HG02610 (cell line): ENCODE results near the gene MMP25.
"Not testable (repeated sequence)": the region's sequence is repeated elsewhere in the genome, so short reads cannot be mapped to it uniquely, and the experiment has no call there.

Experiments
- ATAC-seq: cut with Tn5 transposase; IDR thresholded peaks from one replicate; pipeline ENCODE4 v1.9.1; 2021; ENCODE audit warnings: mild to moderate bottlenecking, moderate library complexity; ENCODE audit not compliant: unreplicated experiment

MMP25 gene

DNA sequence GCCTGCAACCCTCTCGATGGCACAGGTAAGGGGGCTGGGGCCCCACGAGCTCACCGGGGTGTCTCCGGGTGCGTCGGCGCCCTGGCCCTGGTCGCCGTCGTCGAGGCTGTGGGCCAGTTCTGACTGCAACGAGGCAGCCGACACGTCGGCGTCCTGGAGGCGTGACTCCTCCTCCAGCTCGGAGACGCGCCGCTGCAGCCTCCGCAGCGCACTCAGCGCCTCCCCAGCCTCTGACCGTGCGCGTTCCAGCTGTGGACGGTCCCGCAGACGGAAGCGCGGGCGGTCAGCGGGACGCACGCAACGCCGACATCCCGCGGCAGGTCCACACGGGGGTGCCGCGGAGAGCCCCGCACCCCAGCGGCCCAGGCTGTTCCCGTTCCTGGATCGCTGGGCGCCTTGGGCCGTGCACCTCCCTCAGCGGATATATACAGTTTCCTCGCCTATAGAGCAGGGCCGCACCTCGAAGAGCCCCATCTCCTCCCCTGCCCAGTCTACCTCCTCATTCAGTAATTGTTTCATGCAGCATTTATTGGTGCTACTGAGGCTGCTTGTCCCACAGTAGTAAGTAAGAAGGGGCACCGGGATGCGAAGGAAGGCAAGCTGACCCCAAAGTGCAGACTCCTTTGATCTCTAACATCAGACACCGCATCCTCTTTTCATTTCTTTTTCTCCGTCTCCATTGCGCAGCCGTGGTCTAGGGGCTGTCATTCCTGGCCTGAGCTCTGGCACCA, 16.7 kb upstream of the MMP25 start:
- ATAC-seq: no peak

DNA sequence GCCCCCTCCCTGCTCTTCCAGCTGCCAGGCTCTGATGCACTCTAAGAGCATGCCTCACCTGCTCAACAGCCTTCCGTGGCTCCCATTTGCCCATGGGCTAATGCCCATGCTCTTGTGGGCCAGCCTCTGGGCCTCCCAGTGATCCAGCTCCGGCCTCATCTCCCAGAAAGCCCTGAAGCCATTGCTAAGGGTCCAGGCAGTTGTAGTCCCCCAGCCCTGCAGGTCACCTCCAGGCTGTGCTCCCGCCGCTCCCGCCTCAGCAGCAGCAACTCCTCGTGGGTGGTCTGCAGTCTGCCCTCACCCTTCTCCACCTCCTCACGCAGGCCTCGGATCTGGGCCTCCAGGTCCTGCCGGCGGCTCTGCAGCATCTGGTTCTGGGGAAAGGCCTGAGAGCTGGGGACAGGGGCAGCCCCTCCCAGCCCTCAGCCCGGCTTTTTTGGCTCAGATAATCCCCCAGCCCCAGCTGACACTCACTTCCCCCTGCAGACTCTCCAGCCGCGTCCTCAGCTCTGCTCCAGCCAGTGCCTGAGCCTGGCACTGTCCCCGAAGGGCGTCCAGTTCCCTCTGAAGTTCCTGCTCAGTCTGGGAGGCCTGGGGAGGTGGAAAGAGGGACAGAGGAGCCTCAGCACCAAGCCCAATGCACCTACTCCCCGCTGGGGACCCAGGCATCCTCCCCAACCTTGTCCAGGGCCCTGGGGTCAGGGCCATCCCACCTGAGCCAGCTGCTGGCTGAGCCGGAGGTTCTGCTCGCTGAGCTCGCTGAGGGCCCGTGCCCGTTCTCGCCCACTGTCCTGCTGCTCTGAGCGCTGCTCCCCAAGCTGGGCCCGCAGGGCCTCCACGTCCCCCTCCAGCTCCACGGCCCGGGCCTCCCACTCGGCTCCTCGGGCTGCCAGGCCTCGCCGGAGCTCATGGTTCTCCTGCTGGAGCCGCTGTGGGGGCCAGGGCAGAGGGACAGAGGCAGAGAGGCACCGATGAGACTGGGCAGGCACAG, 15.8 kb upstream of the MMP25 start:
- no peak for ATAC-seq

DNA sequence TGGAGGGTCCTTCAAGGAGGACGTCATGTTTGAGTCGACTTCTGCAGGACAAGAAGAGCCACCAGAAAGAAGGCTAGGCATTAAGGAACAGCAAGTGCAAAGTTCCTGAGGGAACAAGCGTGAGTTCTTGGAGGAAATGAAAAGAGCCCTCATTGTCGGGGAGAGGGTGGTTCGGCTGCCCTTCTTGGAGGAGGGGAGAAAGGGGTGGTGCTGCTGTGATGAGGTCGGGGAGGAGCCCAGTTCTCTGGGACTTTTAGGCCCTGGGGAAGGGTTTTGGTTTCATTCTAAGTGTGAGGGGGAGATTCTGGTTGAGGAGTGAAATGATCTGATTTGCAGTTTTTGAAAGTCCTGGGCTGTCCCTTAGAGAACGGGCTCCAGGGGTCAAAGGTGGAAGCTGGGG, 13.7 kb upstream of the MMP25 start:
- no peak for ATAC-seq

DNA sequence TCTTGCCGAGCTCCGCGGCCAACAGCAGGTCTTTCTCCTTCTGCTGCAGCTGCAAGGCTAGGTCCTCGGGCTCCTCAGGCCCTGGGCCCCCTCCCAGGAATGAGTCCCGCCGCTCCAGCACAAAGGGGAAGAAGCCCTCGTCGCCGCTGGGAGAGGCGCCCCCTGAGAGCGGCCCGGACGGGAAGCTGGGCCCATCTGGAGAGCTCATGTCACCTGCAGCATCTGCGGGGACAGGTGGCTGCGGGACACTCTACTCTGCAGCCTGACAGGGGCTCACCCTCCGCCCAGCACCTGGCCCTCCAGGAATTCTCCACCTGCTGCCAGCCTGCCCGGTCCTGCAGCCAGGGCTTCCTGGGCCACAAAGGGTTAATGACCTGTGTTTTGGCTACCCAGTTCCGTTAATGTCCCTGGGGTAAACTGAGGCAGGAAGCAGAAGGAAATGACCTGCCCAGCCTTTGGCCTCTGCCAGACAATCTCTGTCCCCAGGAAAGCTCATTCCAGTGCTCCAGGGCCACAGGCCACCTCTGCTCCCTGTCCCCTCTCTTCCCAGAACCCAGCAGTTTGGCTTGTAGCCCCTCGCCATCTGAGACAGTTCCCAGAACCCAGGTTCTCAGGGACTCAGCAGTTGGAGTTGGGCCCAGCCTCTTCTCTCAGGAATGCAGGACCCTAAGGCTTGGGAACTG, 10.9 kb upstream of the MMP25 start:
- no peak for ATAC-seq

DNA sequence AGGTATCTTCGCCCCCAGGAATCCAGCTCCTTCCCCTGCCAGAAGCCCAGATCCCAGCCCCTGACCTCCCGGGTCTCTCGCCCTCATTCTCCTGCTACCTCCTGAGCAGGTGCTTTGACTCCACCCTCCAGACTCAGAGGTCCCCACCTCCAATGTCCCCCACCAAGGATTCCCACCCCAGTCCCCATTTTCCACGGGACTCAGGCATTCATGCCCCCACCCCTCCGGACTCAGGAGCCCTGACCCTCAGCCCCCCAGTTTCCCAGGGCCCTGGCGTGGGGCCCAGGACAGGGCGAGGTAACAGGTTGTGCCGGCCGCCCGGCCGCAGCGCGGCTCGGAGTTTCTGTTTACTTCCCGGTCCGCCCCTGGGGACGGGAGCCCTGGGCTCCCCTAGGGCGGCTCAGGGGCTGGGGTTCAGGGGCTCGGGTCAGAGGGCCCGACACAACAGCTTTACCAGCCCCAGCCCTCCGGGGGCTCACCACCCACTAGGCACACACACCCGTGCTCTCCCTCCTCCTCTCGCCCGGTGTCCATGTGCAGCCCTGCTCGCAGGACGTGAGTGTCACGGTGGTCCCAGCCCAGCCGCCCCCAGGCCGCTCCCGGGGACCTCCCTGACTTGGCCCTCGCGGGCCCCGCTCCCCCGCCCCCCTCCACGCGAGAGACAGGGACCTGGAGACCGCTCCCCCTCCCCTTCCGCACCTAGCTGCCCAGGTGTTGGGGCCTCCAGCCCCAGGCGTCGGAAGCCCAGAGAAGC, 10.2 kb upstream of the MMP25 start:
- no peak for ATAC-seq

DNA sequence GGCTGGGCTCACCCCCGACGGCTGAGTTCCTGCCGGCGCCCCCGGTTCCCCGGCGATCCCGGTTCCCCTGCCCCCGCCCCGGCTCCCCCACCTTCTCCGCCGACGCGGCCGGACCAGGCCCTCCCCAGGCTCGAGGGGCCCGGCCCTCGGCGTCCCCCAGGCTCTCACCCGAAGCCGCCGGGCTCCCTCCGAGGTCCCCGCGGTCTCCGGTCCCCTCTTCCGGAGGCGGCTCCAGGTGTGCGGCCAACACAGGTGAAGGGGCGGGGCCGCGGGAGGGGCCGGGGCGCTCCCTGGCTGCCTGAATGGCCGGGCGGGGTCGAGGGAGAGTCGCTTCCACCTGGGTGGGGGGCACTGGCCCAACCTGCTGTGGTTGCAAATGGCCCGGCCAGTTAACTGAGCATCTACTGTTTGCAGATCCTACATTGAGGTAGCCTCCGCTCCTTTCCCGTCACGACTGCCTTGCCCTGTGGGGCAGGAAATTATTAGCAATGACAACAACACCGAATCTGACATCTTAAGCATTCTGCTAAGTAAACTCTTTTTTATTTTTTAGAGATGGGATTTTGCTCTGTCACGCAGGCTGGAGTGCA, 9.5 kb upstream of the MMP25 start, which contains the start of gene BICDL2:
TSS of gene BICDL2 (minus strand) at position 219 of the 590 bp plus-strand sequence. CDS start 1,448 bp downstream, outside the sequence.
- ATAC-seq: no peak

DNA sequence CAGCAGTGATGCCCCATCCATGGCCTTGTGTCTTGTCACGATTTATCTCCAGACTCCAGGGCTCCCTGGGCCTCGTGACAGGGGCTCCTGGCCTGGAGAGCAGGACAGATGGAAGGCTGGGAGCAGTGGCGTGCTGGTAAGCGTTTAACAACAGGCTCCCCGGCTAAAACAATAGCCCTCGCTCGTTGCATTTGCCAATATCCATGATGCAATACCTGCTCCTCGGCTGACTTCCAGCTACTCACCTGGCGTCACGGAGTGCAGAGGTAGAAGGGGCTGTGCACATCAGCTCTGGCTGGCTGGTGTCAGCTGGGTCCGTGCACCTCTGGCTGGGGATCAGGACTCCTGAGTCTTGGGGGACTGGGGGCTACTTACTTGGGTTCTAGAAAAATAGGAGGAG, 8.1 kb upstream of the MMP25 start:
- ATAC-seq: no peak

DNA sequence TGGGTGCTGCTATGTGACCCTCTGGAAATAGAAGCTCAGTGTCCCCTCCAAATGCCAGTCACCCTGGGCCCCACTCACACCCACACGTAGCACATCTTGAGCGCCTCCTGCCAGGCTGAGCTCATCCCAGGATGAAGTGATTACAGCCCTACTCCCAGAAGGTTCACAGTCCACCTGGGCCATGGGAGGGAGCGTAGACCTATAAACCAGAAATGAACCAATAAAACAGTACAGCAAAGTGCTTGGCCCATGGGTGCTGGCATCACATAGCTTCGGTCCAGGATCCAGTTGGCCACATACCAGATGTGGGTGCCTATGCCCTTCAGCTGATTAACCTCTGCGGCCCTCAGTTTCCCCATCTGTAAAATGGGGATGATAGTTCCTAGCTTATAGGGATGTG, 7.5 kb upstream of the MMP25 start:
- no peak for ATAC-seq

DNA sequence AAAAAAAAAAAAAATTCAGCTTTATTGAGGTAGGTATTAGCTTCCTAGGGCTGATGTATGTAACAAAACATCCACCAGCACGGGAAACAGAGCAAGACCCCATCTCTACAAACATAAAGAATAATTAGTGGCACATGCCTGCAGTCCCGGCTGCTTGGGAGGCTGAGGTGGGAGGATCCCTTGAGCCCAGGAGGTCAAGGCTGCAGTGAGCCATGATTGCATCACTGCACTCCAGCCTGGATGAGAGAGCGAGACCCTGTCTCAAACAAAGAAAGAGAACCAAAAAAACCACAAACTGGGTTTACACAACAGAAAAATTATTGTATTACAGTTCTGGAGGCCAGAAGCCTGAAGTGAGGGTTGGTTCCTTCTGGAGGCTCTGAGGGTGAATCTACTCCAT, 4.0 kb upstream of the MMP25 start:
- no peak for ATAC-seq

DNA sequence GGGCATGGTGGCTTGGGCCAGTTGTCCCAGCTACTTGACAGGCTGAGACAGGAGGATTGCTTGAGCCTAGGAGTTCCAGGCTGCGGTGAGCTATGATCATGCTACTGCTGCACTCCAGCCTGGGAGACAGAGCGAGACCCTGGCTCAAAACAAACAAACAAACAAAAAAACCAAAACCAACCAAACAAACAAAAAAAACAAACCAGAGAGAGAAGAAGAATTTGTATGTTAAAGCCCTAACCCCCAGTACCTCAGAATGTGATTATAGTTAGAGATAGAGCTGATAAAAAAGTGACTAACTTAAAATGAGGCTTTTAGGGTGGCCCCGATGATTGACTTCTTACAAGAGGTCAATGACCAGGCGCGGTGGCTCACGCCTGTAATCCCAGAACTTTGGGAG, 1.7 kb upstream of the MMP25 start:
- ATAC-seq: no peak

DNA sequence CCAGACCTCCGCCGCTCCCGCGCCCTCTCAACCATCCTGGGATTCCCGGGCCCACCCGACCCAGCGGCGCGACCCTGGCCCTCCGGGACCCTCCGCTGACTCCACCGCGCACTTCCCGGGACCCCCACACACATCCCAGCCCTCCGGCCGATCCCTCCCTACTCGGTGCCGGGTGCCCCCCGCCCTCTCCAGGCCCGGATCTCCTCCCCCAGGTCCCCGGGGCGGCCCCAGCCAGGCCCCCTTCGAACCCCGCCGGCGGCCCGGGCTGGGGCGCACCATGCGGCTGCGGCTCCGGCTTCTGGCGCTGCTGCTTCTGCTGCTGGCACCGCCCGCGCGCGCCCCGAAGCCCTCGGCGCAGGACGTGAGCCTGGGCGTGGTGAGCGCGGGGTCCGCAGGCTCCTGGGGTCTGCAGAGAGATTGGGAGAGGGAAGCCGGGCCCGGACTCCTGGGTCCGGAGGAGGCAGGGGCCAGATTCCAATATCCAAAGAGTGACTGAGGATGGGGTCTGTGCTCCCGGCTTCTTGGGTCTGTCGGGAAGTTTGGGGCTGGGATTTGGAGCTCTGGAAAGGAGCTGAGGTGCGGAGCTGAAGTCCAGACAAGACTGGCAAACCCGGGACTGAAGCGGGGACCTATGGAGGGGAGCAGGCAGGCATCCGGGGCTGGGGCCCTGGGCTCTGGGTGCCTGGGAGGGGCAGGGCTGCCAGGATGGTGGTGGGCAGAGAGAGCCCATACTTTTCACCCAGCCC, 453 bp downstream of the MMP25 start:
- ATAC-seq: no peak

DNA sequence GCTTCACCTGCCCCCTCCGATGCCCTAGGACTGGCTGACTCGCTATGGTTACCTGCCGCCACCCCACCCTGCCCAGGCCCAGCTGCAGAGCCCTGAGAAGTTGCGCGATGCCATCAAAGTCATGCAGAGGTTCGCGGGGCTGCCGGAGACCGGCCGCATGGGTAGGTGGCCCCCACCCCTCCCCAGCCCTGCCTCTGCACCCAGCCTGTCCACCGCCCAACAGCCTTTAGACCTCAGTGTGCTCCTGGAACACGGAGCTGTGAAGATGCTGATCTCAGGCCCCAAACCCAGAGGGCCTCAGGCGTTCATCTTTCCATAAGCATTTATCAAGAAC, 993 bp downstream of the MMP25 start:
- ATAC-seq: no peak

DNA sequence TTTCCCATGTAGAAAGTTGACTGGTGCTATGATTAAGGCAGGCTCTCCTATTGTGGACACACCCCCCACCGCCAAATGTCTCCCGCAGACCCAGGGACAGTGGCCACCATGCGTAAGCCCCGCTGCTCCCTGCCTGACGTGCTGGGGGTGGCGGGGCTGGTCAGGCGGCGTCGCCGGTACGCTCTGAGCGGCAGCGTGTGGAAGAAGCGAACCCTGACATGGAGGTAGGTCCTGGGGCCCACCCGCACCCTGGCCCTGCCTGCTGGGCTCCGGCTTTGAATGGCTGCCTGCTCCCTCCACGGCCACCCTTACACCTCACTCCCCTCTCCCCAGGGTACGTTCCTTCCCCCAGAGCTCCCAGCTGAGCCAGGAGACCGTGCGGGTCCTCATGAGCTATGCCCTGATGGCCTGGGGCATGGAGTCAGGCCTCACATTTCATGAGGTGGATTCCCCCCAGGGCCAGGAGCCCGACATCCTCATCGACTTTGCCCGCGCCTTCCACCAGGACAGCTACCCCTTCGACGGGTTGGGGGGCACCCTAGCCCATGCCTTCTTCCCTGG, 3.6 kb downstream of the MMP25 start:
- ATAC-seq: no peak

DNA sequence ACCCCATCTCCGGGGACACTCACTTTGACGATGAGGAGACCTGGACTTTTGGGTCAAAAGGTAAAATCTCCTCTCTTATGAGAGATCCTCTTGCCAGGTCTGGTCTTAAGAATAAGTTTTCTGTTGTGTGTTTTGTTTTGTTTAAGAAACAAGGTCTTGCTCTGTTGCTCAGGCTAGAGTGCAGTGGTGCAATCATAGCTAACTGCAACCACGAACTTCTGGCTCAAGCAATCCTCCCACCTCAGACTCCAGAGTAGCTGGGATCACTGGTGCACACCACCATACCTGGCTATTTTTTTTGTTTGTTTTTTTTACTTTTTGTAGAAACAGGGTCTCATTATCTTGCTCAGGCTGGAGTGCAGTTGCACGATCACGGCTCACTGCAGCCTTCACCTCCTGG, 4.1 kb downstream of the MMP25 start:
- no peak for ATAC-seq

DNA sequence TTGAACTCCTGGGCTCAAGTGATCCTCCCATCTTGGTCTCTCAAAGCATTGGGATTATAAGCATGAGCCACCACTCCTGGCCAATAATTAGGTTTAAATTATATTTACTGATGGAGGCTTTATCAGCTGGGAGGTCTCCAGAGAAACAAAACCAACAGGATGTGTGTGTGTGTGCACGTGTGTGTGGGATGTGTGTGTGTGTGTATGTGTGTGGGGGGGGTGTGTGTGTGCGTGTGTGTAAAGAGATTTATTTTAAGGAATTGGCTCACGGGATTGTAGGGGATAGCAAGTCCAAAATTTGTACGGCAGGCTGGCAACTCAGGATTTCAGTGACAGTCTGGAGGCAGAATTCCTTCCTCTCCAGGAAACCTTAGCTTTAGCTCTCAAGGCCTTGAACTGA, 4.6 kb downstream of the MMP25 start:
- ATAC-seq: no peak

DNA sequence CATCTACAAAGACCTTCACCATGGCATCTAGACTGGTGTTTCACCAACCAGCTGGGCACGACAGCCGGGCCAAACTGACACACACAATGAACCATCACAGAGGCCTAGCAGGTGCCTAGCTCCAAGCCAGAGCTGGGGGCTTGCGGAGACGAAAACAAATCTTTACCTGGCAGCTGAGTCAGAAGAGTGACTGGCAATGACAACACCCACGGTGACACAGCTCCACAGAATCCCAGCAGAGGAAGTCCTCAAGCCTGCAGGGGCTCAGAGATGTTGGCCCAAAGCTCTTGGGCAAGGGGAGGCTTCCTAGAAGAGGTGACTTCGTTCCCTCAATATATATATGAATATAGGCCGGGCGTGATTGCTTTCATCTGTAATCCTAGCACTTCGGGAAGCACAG, 5.1 kb downstream of the MMP25 start:
- no peak for ATAC-seq

DNA sequence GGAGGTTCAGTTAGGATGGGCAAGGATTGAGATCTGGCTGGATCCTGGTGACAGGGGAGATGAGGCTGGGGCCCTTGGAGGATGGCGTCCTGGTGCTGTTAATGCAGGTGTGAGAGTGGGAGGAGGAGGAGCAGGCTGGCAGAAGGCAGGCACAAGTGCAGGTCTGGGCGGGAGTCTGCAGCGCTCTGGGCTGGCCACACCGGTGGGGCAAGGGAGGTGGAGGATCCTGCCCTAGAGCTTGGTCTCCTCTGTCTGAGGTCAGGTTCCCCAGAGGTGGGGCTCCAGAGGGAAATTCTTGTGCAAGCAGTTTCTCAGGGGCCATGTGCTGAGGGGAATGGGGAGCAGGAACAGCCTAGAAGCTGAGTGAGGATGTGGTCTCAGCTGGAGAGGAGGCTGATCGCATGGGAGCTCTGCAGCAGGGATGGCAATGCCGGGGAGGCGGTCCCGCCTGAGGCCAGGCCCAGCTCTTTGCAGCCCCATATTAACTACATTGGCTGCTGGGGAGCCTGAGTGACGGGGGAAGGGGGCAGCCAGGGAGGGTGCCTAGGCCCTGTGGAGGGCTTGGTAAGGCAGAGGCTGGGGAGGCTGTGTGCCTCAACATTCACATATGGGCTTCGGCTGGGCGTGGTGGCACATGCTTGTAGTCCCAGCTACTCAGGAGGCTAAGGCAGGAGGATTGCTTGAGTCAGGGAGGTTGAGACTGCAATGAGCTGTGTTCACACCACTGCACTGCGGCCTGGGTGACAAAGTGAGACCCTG, 6.4 kb downstream of the MMP25 start:
- not testable (repeated sequence) for ATAC-seq

DNA sequence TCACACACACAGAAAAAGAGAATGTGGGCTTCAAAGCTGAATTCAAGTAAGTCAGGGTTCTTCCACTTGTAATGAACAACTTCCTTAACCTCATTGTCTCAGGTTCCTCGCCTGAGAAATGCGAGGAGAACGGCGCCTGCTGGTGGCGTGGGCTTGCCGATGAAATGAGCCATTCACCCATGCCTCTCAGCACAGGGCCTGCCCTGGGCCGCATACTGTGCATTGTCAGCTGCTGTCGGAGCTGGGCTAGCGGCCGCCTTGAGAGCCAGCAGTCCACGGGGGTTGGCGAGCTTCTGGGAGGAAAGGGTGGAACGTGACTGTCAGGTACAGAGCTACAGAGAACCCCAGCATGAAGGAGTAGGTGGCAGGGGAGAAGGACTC, 7.0 kb downstream of the MMP25 start:
- not testable (repeated sequence) for ATAC-seq
